ENCODE data around the gene BARD1. TPM values are rescaled to one million over a fixed set of nuclear protein-coding genes. Genes with fewer than 3 reads are reported as not detected.

The BARD1 gene
- total and polyA plus RNA-seq, 2 of the 8 experiments (the other 6 are each of a cell fraction or from before 2014, with no cell fraction given) = 11.1 to 29.8 TPM

DNA sequence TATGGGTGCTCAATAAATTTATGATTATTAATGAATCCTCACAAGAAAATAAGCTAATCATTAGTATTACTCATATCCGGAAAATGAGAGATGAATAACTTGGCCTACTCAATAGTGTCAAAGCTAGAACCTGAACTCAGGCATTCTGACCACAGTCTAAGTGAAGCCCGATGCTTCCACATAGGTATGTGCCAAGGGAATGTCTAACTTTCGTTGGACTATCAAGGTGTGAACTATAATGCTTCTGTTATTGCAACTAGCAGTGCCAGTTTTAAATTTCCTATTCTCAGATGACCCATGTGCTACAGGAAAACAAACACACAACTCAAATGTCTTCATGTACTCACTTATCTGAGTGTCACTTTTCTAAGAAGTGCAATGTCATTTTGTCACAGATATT is 1.8 kb downstream of the BARD1 start:
- H2BK5ac ChIP-seq (ENCODE audit: low read depth, low read length) = no peak overlapping the region
- H2BK20ac ChIP-seq (ENCODE audit: low read length) = no peak overlapping the region
- H4K91ac ChIP-seq (replicated peaks; ENCODE audit: insufficient read length, low read length) = no peak overlapping the region
- CTCF ChIA-PET (ENCODE audit: partially characterized antibody) = interaction anchor here (1.1 to 1.8 kb wide), 3 partner anchors 11 to 24 kb away, joined by 3 to 5 read pairs (median 5); no protein-coding TSS in a partner anchor
- H3K56ac ChIP-seq (replicated peaks; ENCODE audit: insufficient read length, low read depth, low read length) = no peak overlapping the region
- H3K4me1 ChIP-seq (replicated peaks in 1 of 4; ENCODE audit: control insufficient read depth in 3 of 4, insufficient read depth in 4 of 4, low read length in 3 of 4) = peaks cover 0 to 9% (median 7%) of the 10 kb centered on the region in 4 experiments; a peak in 3 of 7 replicates
- peaks cover 17 to 52% of the 10 kb centered on the region in 2 experiments for H3K79me2 ChIP-seq (ENCODE audit: control insufficient read depth in 1 of 2, insufficient read depth in 2 of 2, low read length in 2 of 2)
- H3K14ac ChIP-seq (ENCODE audit: insufficient read length) = no peak overlapping the region
- DNase-seq (ENCODE audit: low read depth in 1 of 2, low spot score in 2 of 2) (no peak), FAIRE-seq (no peak)
- H4K5ac ChIP-seq (ENCODE audit: insufficient read length, low read depth, low read length) = no peak overlapping the region
- no peak overlapping the region for H3K18ac ChIP-seq (ENCODE audit: extremely low read depth, low read length)
- no peak overlapping the region for H2AFZ ChIP-seq (ENCODE audit: low read length)
- 0 out of 8 replicates have a peak, but pooled peaks cover 0 to 3% (median 0%) of the 10 kb centered on the region in 4 experiments for H3K36me3 ChIP-seq (ENCODE audit: control insufficient read depth in 2 of 4, insufficient read depth in 4 of 4, low read length in 3 of 4)
- peak overlapping the region; percentile 75 to 77 for H3K4me2 ChIP-seq (ENCODE audit: insufficient read depth in 1 of 2, low read depth in 2 of 2, low read length in 2 of 2)
- H2BK12ac ChIP-seq (ENCODE audit: low read depth, low read length) = no peak overlapping the region
- H2BK120ac ChIP-seq (replicated peaks; ENCODE audit: low read depth, low read length) = no peak overlapping the region
- 34% methylated on average over 3 of the region's 3 CpGs; no CpG with 5 or more reads in 1 of the 2 experiments for WGBS, 2 experiments (ENCODE audit: extremely low coverage in 1 of 2, insufficient coverage in 1 of 2, insufficient read length in 1 of 2, insufficient replicate concordance in 2 of 2, low coverage in 1 of 2, low lambda C conversion rate in 2 of 2, missing lambda C conversion rate in 1 of 2)
- peaks cover 5 to 6% of the 10 kb centered on the region in 2 experiments for H4K20me1 ChIP-seq (replicated peaks in 1 of 2; ENCODE audit: control insufficient read depth in 1 of 2, insufficient read depth in 2 of 2, low read length in 2 of 2)
- H3K27me3 ChIP-seq (replicated peaks in 1 of 4; ENCODE audit: control insufficient read depth in 3 of 4, extremely low read depth in 1 of 4, insufficient read depth in 3 of 4, low read length in 3 of 4) = peaks cover 0 to 3% (median 0%) of the 10 kb centered on the region in 4 experiments; a peak in 3 of 7 replicates
- no peak overlapping the region for H3K27ac ChIP-seq (ENCODE audit: low read depth, low read length)
- H3K4me3 ChIP-seq (ENCODE audit: extremely low read depth in 1 of 4, insufficient read depth in 2 of 4, low read depth in 3 of 4, low read length in 4 of 4) = peak overlapping the region; percentile 44 to 85 (median 77); a peak in 7 of 8 replicates
- H3K9ac ChIP-seq (replicated peaks in 1 of 4; ENCODE audit: extremely low read depth in 1 of 4, low read depth in 3 of 4, low read length in 3 of 4) = peak overlapping the region in 1 of 4 experiments; percentile 76; a peak in 1 of 7 replicates
- H3K9me3 ChIP-seq (ENCODE audit: insufficient read depth in 2 of 2, low read depth in 1 of 2, low read length in 1 of 2) = no peaks in the 10 kb centered on the region
- peaks cover 6% of the 10 kb centered on the region; the same call in 1 of the 2 replicates for H3K23me2 ChIP-seq (ENCODE audit: low read depth, low read length)
- no peak overlapping the region for H2BK15ac ChIP-seq (ENCODE audit: low read length)
- H3K79me1 ChIP-seq (ENCODE audit: low read depth, low read length) = no peaks in the 10 kb centered on the region; the same call in 1 of the 2 replicates
- POLR2A ChIA-PET (ENCODE audit: partially characterized antibody) = interaction anchor here (0.7 to 1.5 kb wide), 3 partner anchors 17 to 57 kb away, joined by 3 read pairs; no protein-coding TSS in a partner anchor
- H3K23ac ChIP-seq (ENCODE audit: insufficient read length) = no peak overlapping the region
- no peak overlapping the region for H4K8ac ChIP-seq (ENCODE audit: extremely low read depth, insufficient read depth, low read length)
- no peak overlapping the region for H3K4ac ChIP-seq (replicated peaks; ENCODE audit: insufficient read length, low read depth, low read length)
- H2AK5ac ChIP-seq (ENCODE audit: low read depth, low read length) = no peak overlapping the region
- TF ChIP-seq EGR1 (IDR thresholded peaks at IDR 0.05; ENCODE audit: borderline replicate concordance, low read depth, low read length) (no peak), TAF1 (IDR thresholded peaks at IDR 0.05; ENCODE audit: low read depth, low read length) (no peak), GABPA (IDR thresholded peaks at IDR 0.05; ENCODE audit: borderline replicate concordance, insufficient read depth, low read length) (no peak), BACH1 (IDR thresholded peaks at IDR 0.05; ENCODE audit: low read length) (no peak), CTCF (IDR thresholded peaks at IDR 0.05; ENCODE audit: control extremely low read depth in 1 of 3, insufficient read depth in 1 of 3, low read depth in 1 of 3, low read length in 3 of 3) (no peak), RAD21 (IDR thresholded peaks at IDR 0.05 in 1 of 2, conservative IDR thresholded peaks at IDR 0.05 in 1 of 2; ENCODE audit: low read depth in 2 of 2, low read length in 2 of 2) (no peak), NANOG (IDR thresholded peaks at IDR 0.05; ENCODE audit: insufficient read depth, low read depth, low read length, poor library complexity, severe bottlenecking) (no peak), SAP30 (IDR thresholded peaks at IDR 0.05; ENCODE audit: insufficient read depth, insufficient replicate concordance, low read length) (no peak), ATF3 (IDR thresholded peaks at IDR 0.05; ENCODE audit: insufficient read depth, low read depth, low read length) (no peak)
